GM12873 (cell line): ENCODE measurements around the gene DIAPH2.

ENCODE experiments used
- TF ChIP-seq, protein P1 (sequence below): IDR thresholded peaks from 2 replicates; pipeline ENCODE4 v1.5.1; 2012; ENCODE audit warnings: low read depth, mild to moderate bottlenecking, moderate library complexity, low read length, control low read depth; ENCODE audit not compliant: insufficient read depth; ENCODE audit errors: missing control alignments

Gene DIAPH2

GRCh38 chrX:96700625-96701024 is 16.0 kb downstream of the DIAPH2 start:
- TF ChIP-seq, protein P1, sequence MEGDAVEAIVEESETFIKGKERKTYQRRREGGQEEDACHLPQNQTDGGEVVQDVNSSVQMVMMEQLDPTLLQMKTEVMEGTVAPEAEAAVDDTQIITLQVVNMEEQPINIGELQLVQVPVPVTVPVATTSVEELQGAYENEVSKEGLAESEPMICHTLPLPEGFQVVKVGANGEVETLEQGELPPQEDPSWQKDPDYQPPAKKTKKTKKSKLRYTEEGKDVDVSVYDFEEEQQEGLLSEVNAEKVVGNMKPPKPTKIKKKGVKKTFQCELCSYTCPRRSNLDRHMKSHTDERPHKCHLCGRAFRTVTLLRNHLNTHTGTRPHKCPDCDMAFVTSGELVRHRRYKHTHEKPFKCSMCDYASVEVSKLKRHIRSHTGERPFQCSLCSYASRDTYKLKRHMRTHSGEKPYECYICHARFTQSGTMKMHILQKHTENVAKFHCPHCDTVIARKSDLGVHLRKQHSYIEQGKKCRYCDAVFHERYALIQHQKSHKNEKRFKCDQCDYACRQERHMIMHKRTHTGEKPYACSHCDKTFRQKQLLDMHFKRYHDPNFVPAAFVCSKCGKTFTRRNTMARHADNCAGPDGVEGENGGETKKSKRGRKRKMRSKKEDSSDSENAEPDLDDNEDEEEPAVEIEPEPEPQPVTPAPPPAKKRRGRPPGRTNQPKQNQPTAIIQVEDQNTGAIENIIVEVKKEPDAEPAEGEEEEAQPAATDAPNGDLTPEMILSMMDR = no peak

- TF ChIP-seq, protein P1 = no peak
Measured at GRCh38 chrX:96703379-96703778, 18.7 kb downstream of the DIAPH2 start.

DNA sequence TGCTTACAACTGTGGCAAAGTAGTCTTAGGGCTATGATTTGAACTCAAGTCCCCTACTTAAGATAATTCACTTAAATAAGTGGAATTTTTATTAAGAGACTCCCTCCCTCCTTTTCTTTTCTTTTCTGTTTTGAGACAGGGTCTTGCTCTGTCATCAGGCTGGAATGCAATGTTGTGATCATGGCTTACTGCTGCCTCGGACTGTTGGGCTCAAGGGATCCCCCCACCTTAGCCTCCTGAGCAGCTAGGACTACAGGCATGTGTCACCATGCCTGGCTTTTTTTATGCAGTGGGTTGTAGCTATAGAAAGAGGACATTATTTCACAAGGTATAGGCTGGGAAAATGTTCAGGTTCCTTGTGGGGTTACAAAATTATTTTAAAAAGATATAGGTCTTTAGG is 19.2 kb downstream of the DIAPH2 start:
- TF ChIP-seq, protein P1 = no peak

DNA sequence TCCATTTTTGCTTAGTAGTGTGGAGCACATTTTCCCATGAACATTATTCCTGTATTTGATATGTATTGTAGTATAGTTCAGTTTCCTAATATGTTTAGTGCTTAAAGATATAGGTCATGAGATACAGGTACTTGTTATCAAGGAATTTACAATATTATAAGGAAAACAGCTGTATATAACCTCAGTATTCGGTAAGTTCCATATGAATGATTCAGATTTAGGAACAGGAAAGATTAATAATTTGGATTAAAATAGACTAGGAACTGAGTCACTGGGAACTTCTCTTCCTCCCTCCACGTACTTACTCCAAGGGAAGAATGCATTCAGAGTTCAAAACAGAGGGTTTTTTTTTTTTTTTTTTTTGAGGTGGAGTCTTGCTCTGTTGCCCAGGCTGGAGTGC is 20.0 kb downstream of the DIAPH2 start:
- TF ChIP-seq, protein P1 = no peak

- TF ChIP-seq, protein P1 = no peak
Measured at GRCh38 chrX:96705905-96706304, 21.3 kb downstream of the DIAPH2 start.

DNA sequence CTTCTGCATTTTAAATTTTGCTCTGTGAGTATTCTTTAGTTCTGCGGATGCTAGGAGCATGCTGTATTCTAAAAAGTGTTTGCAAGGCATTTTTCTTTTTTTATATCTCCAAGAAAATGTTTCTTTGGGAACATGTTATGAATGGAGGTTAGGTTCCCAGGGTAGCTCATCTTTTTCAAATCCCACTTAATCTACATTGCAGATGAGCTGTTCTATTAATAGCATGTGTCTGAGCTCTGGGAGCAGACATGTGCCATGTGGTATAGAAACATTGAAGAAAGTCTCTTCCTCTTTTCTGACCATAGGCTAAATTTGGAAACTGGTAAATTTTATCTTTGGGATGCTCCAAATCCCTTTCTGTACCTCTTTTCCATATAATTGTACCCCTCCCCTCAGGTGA is 23.2 kb downstream of the DIAPH2 start:
- TF ChIP-seq, protein P1 = no peak

DNA sequence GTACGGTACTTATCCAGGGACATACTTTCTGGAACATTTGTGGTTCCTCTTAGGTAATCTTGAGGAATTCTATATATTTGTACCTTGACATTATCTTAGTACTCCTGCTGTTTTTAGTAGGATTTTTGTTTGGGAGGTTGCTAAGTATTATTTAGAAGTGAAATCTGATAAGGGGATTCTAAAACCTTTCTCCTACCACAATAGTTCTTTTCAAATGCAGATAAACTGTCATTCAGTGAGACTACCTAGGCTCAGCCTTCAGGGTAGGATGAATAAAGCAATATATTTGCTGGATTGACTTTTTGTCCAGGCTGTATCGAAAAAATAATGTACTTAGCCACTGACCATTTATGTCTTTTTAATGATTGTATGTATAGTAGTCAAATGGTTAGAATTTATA is 25.4 kb downstream of the DIAPH2 start:
- TF ChIP-seq, protein P1 = no peak

DNA sequence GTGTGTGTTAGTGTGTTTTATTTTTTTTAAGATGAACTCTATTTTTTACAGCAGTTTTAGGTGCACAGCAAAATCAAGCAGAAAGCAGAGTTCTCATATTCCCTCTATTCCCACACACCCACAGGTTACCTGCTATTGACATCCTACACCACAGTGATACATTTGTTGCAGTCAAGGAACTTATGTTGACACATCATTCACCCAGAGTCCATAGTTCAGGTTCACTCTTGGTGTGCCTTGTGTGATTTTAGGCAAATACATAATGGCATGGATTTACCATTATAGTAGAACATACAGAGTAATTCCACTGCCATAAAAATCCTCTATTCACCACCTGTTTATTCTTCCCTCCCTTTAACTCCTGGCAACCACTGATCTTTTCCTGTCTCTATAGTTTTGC is 28.7 kb downstream of the DIAPH2 start:
- TF ChIP-seq, protein P1 = no peak
